Neural progenitor cell (in vitro differentiated cells): ENCODE measurements around the gene ITSN1. TPM values are rescaled to one million over a fixed set of nuclear protein-coding genes. Genes with fewer than 3 reads are reported as not detected.

ENCODE experiments used
- DNase-seq: peaks from one replicate; pipeline ENCODE4 v3.0.0-alpha.2; 2016; ENCODE audit warnings: low spot score
- H2AFZ ChIP-seq: fragments of 200-600 bp; sonication (generic); replicated peaks from 2 replicates; pipeline ENCODE4 v1.6.1; 2016; ENCODE audit warnings: antibody characterized with exemption
- H3F3A ChIP-seq: fragments of 200-600 bp; sonication (generic); 2 replicates; pipeline ENCODE4 v1.6.1; 2016; ENCODE audit warnings: antibody characterized with exemption, low read depth
- H3K27ac ChIP-seq: fragments of 200-600 bp; sonication (generic); 2 replicates; pipeline ENCODE4 v1.5.1; 2016; ENCODE audit warnings: mild to moderate bottlenecking
- H3K27me3 ChIP-seq: fragments of 200-600 bp; sonication (generic); 2 replicates; pipeline ENCODE4 v1.6.1; 2016; ENCODE audit warnings: mild to moderate bottlenecking, moderate library complexity
- H3K36me3 ChIP-seq: fragments of 200-600 bp; sonication (generic); 2 replicates; pipeline ENCODE4 v1.5.1; 2016
- H3K4me1 ChIP-seq: fragments of 200-600 bp; sonication (generic); 2 replicates; pipeline ENCODE4 v1.6.1; 2016; ENCODE audit warnings: mixed run types
- H3K4me2 ChIP-seq: fragments of 200-600 bp; sonication (generic); 2 replicates; pipeline ENCODE4 v1.6.1; 2016
- H3K4me3 ChIP-seq: fragments of 200-600 bp; sonication (generic); 2 replicates; pipeline ENCODE4 v1.5.1; 2016
- H3K79me2 ChIP-seq: fragments of 200-600 bp; sonication (generic); 2 replicates; pipeline ENCODE4 v1.6.1; 2016; ENCODE audit warnings: low read depth
- H3K9ac ChIP-seq: fragments of 200-600 bp; sonication (generic); 2 replicates; pipeline ENCODE4 v1.6.1; 2016
- H3K9me3 ChIP-seq: fragments of 200-600 bp; sonication (generic); 2 replicates; pipeline ENCODE4 v1.5.1; 2016; ENCODE audit warnings: low read depth
- H4K20me1 ChIP-seq: fragments of 200-600 bp; sonication (generic); 2 replicates; pipeline ENCODE4 v1.6.1; 2016; ENCODE audit warnings: low read depth
- H3K27ac Mint-ChIP-seq: 3 replicates; pipeline ENCODE4 v1.8.0; 2021; ENCODE audit warnings: mixed read lengths
- H3K27me3 Mint-ChIP-seq: 2 replicates; pipeline ENCODE4 v1.8.0; 2022; ENCODE audit warnings: low read depth, mild to moderate bottlenecking, inconsistent platforms, moderate library complexity, mixed read lengths; ENCODE audit not compliant: insufficient read depth
- H3K36me3 Mint-ChIP-seq: 3 replicates; pipeline ENCODE4 v1.8.0; 2021; ENCODE audit warnings: mixed read lengths
- H3K4me1 Mint-ChIP-seq: 3 replicates; pipeline ENCODE4 v1.8.0; 2021; ENCODE audit warnings: mixed read lengths
- H3K4me3 Mint-ChIP-seq: 3 replicates; pipeline ENCODE4 v1.8.0; 2021; ENCODE audit warnings: mild to moderate bottlenecking, moderate library complexity, mixed read lengths
- H3K9me3 Mint-ChIP-seq: 3 replicates; pipeline ENCODE4 v1.8.0; 2020; ENCODE audit warnings: mixed read lengths
- CTCF ChIP-seq: fragments of 200-600 bp; sonication (generic); IDR thresholded peaks from 2 replicates; pipeline ENCODE4 v1.5.1; 2017; ENCODE audit warnings: antibody characterized with exemption, mild to moderate bottlenecking
- EZH2 ChIP-seq: fragments of 200-600 bp; sonication (generic); IDR thresholded peaks from 2 replicates; pipeline ENCODE4 v1.6.1; 2017; ENCODE audit warnings: antibody characterized with exemption, mild to moderate bottlenecking, moderate library complexity
- EZH2phosphoT487 ChIP-seq: fragments of 200-600 bp; sonication (generic); IDR thresholded peaks from 2 replicates; pipeline ENCODE4 v1.6.1; 2017; ENCODE audit warnings: antibody characterized with exemption
- total RNA-seq: library from RNA; depleted of rRNA; stranded (reverse); fragments of >200 nt; gene quantifications from 2 replicates; pipeline ENCODE4 v1.2.3, GENCODE V29; 2015; ENCODE audit warnings: low replicate concordance

The ITSN1 gene
- total RNA-seq, 1 donor from 2014 or later = 136 TPM

GRCh38 chr21:33942426-33942825 is 300.1 kb downstream of the ITSN1 start:
- no peak for TF ChIP-seq CTCF
- TF ChIP-seq EZH2phosphoT487 = no peak
- TF ChIP-seq EZH2 = no peak
- H3K27ac ChIP-seq = no peak overlapping the region
- DNase-seq = no peak
- H3K9me3 ChIP-seq = no peaks in the 10 kb centered on the region
- H3K27me3 ChIP-seq = no peaks in the 10 kb centered on the region
- Mint-ChIP-seq H3K9me3 (peaks cover 23% of the 10 kb centered on the region), H3K36me3 (peaks cover 7% of the 10 kb centered on the region), H3K4me3 (no peak overlapping the region), H3K27ac (peak overlapping the region; percentile 57), H3K27me3 (peaks cover 3% of the 10 kb centered on the region), H3K4me1 (peaks cover 36% of the 10 kb centered on the region)
- H3K79me2 ChIP-seq = no peaks in the 10 kb centered on the region
- peaks cover 11% of the 10 kb centered on the region for H3F3A ChIP-seq
- H2AFZ ChIP-seq = no peak overlapping the region
- no peak overlapping the region for H3K9ac ChIP-seq
- no peaks in the 10 kb centered on the region for H3K36me3 ChIP-seq
- no peak overlapping the region for H3K4me3 ChIP-seq
- H3K4me2 ChIP-seq = no peak overlapping the region
- peaks cover 5% of the 10 kb centered on the region for H3K4me1 ChIP-seq
- no peaks in the 10 kb centered on the region for H4K20me1 ChIP-seq

- Histone ChIP-seq H3K79me2 (no peaks in the 10 kb centered on the region), H3K27ac (no peak overlapping the region), H3K4me2 (no peak overlapping the region), H3K4me1 (peaks cover 12% of the 10 kb centered on the region), H3K36me3 (no peaks in the 10 kb centered on the region), H3K9ac (no peak overlapping the region), H3K27me3 (no peaks in the 10 kb centered on the region), H3F3A (peaks cover 19% of the 10 kb centered on the region), H2AFZ (no peak overlapping the region), H4K20me1 (no peaks in the 10 kb centered on the region), H3K9me3 (no peaks in the 10 kb centered on the region), H3K4me3 (no peak overlapping the region)
- H3K36me3 Mint-ChIP-seq = peaks cover 7% of the 10 kb centered on the region
- no peak for DNase-seq
- no peak overlapping the region for H3K4me3 Mint-ChIP-seq
- TF ChIP-seq EZH2 (no peak), EZH2phosphoT487 (no peak), CTCF (no peak)
- peaks cover 45% of the 10 kb centered on the region for H3K4me1 Mint-ChIP-seq
- H3K27me3 Mint-ChIP-seq = peaks cover 3% of the 10 kb centered on the region
- H3K9me3 Mint-ChIP-seq = peaks cover 23% of the 10 kb centered on the region
- H3K27ac Mint-ChIP-seq = peak overlapping the region; percentile 46
Measured at GRCh38 chr21:33943293-33943692, 301.0 kb downstream of the ITSN1 start.

GRCh38 chr21:33944185-33944763 is 302.0 kb downstream of the ITSN1 start:
- H3K4me3 ChIP-seq = no peak overlapping the region
- H3K9me3 ChIP-seq = no peaks in the 10 kb centered on the region
- Mint-ChIP-seq H3K4me3 (no peak overlapping the region), H3K27me3 (peaks cover 5% of the 10 kb centered on the region), H3K9me3 (peaks cover 23% of the 10 kb centered on the region), H3K4me1 (peaks cover 55% of the 10 kb centered on the region), H3K36me3 (peaks cover 7% of the 10 kb centered on the region), H3K27ac (no peak overlapping the region)
- H3K79me2 ChIP-seq = no peaks in the 10 kb centered on the region
- no peak overlapping the region for H3K27ac ChIP-seq
- no peaks in the 10 kb centered on the region for H3K27me3 ChIP-seq
- no peaks in the 10 kb centered on the region for H3K36me3 ChIP-seq
- no peak overlapping the region for H2AFZ ChIP-seq
- no peak for DNase-seq
- H3K4me2 ChIP-seq = no peak overlapping the region
- peaks cover 21% of the 10 kb centered on the region for H3F3A ChIP-seq
- TF ChIP-seq CTCF (no peak), EZH2 (no peak), EZH2phosphoT487 (no peak)
- H4K20me1 ChIP-seq = no peaks in the 10 kb centered on the region
- peaks cover 20% of the 10 kb centered on the region for H3K4me1 ChIP-seq
- H3K9ac ChIP-seq = no peak overlapping the region
